ENCODE results near the gene SPTSSA. TPM values are rescaled to one million over a fixed set of nuclear protein-coding genes. Genes with fewer than 3 reads are reported as not detected.
A peak's percentile ranks its signal among the peaks of the same experiment; 100 is the strongest.

SPTSSA gene
- total and polyA plus RNA-seq, 10 of the 15 experiments (the other 5 are each of a cell fraction or from before 2014, with no cell fraction given) = 9.3 to 37.7 (median 21.0) TPM

- H3K4me1 ChIP-seq (ENCODE audit: control insufficient read depth, insufficient read depth, low read length) = no peaks in the 10 kb centered on the region
- no peaks in the 10 kb centered on the region for H4K20me1 ChIP-seq (ENCODE audit: control insufficient read depth, insufficient read depth)
- CTCF ChIA-PET = interaction anchor here (1.2 to 3.7 kb wide), 2 partner anchors 171 to 179 kb away, joined by 3 to 14 read pairs; no protein-coding TSS in a partner anchor
- no peak overlapping the region for H3K4me2 ChIP-seq (ENCODE audit: control insufficient read depth, insufficient read depth)
- DNase-seq (ENCODE audit: low read depth, low spot score) (no peak), FAIRE-seq (peak; percentile 59), ATAC-seq (no peak)
- RAD21 ChIA-PET (ENCODE audit: unreplicated experiment) = no interaction called here
- 31% methylated on average over 2 of the region's 2 CpGs for WGBS (ENCODE audit: insufficient coverage, insufficient replicate concordance, low lambda C conversion rate, missing lambda C conversion rate)
- H3K9ac ChIP-seq (ENCODE audit: control insufficient read depth, insufficient read depth, low read length) = no peak overlapping the region
- no peak overlapping the region for H3K27ac ChIP-seq (ENCODE audit: control insufficient read depth, insufficient read depth)
- H3K36me3 ChIP-seq (ENCODE audit: control insufficient read depth in 2 of 2, insufficient read depth in 2 of 2, low read length in 1 of 2) = no peaks in the 10 kb centered on the region
- no peaks in the 10 kb centered on the region for H3K9me3 ChIP-seq (replicated peaks; ENCODE audit: control insufficient read depth, insufficient read depth, low read length)
- POLR2A ChIA-PET = no interaction called here
- no TSS peak for BruUV-seq (replicated peaks)
- H3K27me3 ChIP-seq (replicated peaks in 1 of 2; ENCODE audit: control insufficient read depth in 2 of 2, insufficient read depth in 2 of 2, low read length in 1 of 2) = no peaks in the 10 kb centered on the region
- SMC1A ChIA-PET (ENCODE audit: uncharacterized antibody, unreplicated experiment) = no interaction called here
- no peaks in the 10 kb centered on the region for H3K79me2 ChIP-seq (ENCODE audit: control insufficient read depth, insufficient read depth, low read length)
- intact Hi-C loops (cut with micrococcal nuclease; ENCODE audit: unreplicated experiment) = no loop called here
- in situ Hi-C loops (cut with MboI) = no loop called here
- TF ChIP-seq RFX5 (IDR thresholded peaks at IDR 0.05; ENCODE audit: low read depth, low read length) (no peak), EED (IDR thresholded peaks at IDR 0.05; ENCODE audit: low read depth) (no peak), POLR2AphosphoS5 (IDR thresholded peaks at IDR 0.05; ENCODE audit: low read length) (no peak), E2F8 (IDR thresholded peaks at IDR 0.05; ENCODE audit: low read depth, partially characterized antibody) (no peak), CREB1 (IDR thresholded peaks at IDR 0.05; ENCODE audit: low read depth) (no peak), GABPA (IDR thresholded peaks at IDR 0.05; ENCODE audit: low read depth) (no peak), NBN (IDR thresholded peaks at IDR 0.05) (no peak), ASH2L (IDR thresholded peaks at IDR 0.05; ENCODE audit: borderline replicate concordance, low read depth) (no peak), MEF2B (IDR thresholded peaks at IDR 0.05; ENCODE audit: partially characterized antibody, poor library complexity, severe bottlenecking) (no peak), MYB (IDR thresholded peaks at IDR 0.05; ENCODE audit: borderline replicate concordance, low read depth, low read length) (no peak)
- H3K4me3 ChIP-seq = no peak overlapping the region
- H2AFZ ChIP-seq (ENCODE audit: control insufficient read depth, low read depth, low read length) = no peak overlapping the region
Observed at GRCh38 chr14:34502545-34503225, 40.6 kb upstream of the SPTSSA start.
